Body of pancreas (tissue), 4 donors: Measurements from ENCODE around the gene BBX.

ENCODE experiments used
- POLR2A ChIP-seq, 3 donors: fragments of 450-650 bp; IDR thresholded peaks; one replicate each; pipeline ENCODE4 v1.6.1; 2016; ENCODE audit warnings: antibody characterized with exemption in 3 of 3, mild to moderate bottlenecking in 2 of 3
- TF ChIP-seq, protein P1 (sequence below), 7 experiments: fragments of 450-650 bp in 4 of 7; fragments of 200-600 bp in 3 of 7; sonication (generic) in 3 of 7; IDR thresholded peaks; one replicate each; pipeline ENCODE4 v1.5.1; 2016 to 2019; ENCODE audit warnings: antibody characterized with exemption in 7 of 7

DNA sequence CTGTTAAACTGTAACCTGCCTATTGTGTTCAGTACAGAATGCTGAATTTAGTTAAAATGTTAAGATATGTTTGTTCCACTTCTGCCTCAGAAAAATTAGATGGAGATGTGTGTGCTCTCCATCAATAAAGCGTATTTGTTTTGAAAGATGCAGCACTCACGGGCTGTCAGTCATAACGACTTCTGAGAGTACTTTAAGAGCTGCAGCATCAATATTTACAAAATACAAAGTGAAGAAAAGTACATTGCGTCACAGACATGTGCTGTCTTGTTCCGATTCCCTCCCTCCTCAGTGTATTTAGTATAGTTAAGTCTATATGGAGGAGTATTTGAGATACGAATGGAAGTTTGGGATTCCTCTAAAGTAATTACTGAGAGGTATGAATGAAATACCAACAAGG lies 166.6 kb downstream of the BBX start:
- TF ChIP-seq, protein P1, sequence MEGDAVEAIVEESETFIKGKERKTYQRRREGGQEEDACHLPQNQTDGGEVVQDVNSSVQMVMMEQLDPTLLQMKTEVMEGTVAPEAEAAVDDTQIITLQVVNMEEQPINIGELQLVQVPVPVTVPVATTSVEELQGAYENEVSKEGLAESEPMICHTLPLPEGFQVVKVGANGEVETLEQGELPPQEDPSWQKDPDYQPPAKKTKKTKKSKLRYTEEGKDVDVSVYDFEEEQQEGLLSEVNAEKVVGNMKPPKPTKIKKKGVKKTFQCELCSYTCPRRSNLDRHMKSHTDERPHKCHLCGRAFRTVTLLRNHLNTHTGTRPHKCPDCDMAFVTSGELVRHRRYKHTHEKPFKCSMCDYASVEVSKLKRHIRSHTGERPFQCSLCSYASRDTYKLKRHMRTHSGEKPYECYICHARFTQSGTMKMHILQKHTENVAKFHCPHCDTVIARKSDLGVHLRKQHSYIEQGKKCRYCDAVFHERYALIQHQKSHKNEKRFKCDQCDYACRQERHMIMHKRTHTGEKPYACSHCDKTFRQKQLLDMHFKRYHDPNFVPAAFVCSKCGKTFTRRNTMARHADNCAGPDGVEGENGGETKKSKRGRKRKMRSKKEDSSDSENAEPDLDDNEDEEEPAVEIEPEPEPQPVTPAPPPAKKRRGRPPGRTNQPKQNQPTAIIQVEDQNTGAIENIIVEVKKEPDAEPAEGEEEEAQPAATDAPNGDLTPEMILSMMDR (IDR thresholded peaks at IDR 0.05), result no peak
- no peak for TF ChIP-seq POLR2A (IDR thresholded peaks at IDR 0.05)
